D721Med (cell line): ENCODE data around the gene GDA.

Source experiments
- DNase-seq: peaks from one replicate; pipeline ENCODE4 v3.0.0; 2011; ENCODE audit warnings: low spot score; ENCODE audit not compliant: insufficient read length
- FAIRE-seq: peaks from 2 replicates; lab custom pipeline; 2011; peaks lifted over from hg19 to GRCh38; lab: Jason Lieb, UNC
- CTCF ChIP-seq: IDR thresholded peaks from 2 replicates; pipeline ENCODE4 v1.5.1; 2012; ENCODE audit warnings: mild to moderate bottlenecking, control low read depth; ENCODE audit not compliant: insufficient read depth; ENCODE audit errors: missing control alignments

GDA gene

DNA sequence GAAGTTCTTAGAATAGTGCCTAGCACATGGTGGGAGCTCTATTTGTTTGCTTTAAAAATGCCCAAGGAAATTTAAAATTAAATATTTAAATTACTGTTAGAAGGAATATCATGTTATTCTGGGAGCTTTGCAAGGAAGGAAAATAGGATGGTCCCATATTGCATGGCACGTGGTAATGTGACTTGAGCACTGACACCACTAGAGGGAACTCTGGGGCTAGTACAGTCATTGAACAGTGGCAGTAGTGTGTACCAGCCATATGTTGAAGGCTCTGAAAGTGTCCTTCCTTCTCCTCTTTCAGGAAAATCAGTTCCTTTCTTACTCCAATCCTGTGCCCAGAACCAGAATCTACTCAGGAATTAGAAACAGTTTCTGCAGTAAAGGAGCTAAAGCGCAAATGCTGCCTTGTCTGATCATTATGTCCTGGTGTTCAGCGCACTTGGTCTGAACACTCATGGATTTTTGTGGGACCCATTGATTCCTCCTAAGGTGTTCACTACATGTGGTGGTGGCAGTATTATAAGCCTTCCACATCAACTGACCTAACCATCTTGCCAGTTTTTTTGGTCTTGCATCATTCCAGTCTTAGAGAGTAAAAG is 54.1 kb downstream of the GDA start:
- FAIRE-seq (no peak), DNase-seq (no peak)
- peak; percentile 82 for TF ChIP-seq CTCF

GRCh38 chr9:72204062-72204461 is 54.8 kb downstream of the GDA start:
- FAIRE-seq (no peak), DNase-seq (no peak)
- no peak for TF ChIP-seq CTCF

DNA sequence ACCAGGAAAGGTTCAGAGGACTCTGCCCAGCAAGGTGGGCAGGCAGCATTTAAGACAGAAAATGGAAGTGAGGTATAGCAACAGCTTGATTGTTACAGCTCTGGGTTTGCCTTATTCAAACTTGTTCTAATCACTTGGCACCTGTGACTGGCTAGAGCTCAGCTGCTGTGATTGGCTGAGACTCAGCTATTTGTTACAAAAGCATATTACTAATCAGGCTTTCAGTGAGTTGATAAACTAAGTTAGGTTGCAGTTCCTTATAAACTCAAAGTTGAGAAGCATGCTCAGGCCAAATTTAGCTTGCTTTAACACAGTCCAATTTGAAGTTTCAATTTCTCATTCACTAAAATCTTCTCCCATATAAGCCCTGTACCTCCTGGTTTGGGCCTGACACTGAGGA is 56.3 kb downstream of the GDA start:
- no peak for TF ChIP-seq CTCF
- FAIRE-seq (no peak), DNase-seq (no peak)

GRCh38 chr9:72207278-72207677 is 58.0 kb downstream of the GDA start:
- DNase-seq: no peak
- FAIRE-seq: no peak
- TF ChIP-seq CTCF: no peak

- DNase-seq (no peak), FAIRE-seq (no peak)
- TF ChIP-seq CTCF: no peak
Measured at GRCh38 chr9:72210522-72210921, 61.3 kb downstream of the GDA start.

DNA sequence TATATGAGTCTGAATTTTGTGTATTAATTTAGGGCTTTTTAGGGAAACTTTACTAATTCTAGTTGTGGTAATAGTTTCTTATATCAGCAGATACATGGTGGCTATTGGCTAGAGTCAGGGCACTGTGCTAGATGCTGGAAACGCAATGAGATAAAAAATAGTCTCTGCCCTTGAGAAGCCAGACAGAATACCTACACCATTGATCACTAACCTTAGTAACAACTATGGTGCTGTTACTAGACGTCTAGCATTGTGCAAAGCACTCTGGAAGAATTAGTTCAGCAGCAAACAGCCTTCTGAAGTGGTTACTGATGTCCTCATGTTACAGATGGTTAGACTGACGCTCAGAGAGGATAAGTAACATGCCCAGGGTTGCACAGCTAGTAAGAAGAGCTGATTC is 61.8 kb downstream of the GDA start:
- TF ChIP-seq CTCF: no peak
- no peak for FAIRE-seq

GRCh38 chr9:72213906-72214305 is 64.7 kb downstream of the GDA start:
- TF ChIP-seq CTCF: no peak
- FAIRE-seq (no peak), DNase-seq (no peak)

More for the DNA sequence above, 61.8 kb downstream of the GDA start:
- no peak for DNase-seq
